RWPE2 (cell line): ENCODE measurements around the gene NHS.
A peak's percentile ranks its signal among the peaks of the same experiment; 100 is the strongest.

Experiments used
- ATAC-seq: fragments of 200-7000 bp; cut with Tn5 transposase; 3 replicates; pipeline ENCODE4 v1.9.1; 2021; ENCODE audit warnings: low read depth
- DNase-seq: peaks from one replicate; pipeline ENCODE4 v3.0.0-alpha.2; 2020; ENCODE audit warnings: low spot score
- H3K27ac ChIP-seq: fragments of 450-650 bp; 2 replicates; pipeline ENCODE4 v1.5.1; 2017; ENCODE audit warnings: mild to moderate bottlenecking; ENCODE audit not compliant: poor library complexity, severe bottlenecking
- H3K27me3 ChIP-seq: fragments of 250-450 bp; sonication (Bioruptor Pico); 2 replicates; pipeline ENCODE4 v1.5.1; 2021; ENCODE audit warnings: mild to moderate bottlenecking, moderate library complexity; ENCODE audit not compliant: insufficient read depth, poor library complexity, severe bottlenecking
- H3K36me3 ChIP-seq: fragments of 250-450 bp; sonication (Bioruptor Pico); 2 replicates; pipeline ENCODE4 v1.5.1; 2020; ENCODE audit warnings: low read depth, mild to moderate bottlenecking, moderate library complexity
- H3K4me1 ChIP-seq: fragments of 250-450 bp; sonication (Bioruptor Pico); 2 replicates; pipeline ENCODE4 v1.5.1; 2021; ENCODE audit warnings: mild to moderate bottlenecking, moderate library complexity; ENCODE audit not compliant: insufficient read depth, poor library complexity, severe bottlenecking
- H3K4me3 ChIP-seq: fragments of 250-450 bp; sonication (Bioruptor Pico); 2 replicates; pipeline ENCODE4 v1.5.1; 2021; ENCODE audit warnings: mild to moderate bottlenecking, moderate library complexity; ENCODE audit not compliant: severe bottlenecking
- H3K9me3 ChIP-seq: fragments of 250-450 bp; sonication (Bioruptor Pico); 2 replicates; pipeline ENCODE4 v1.5.1; 2021; ENCODE audit warnings: mild to moderate bottlenecking, moderate library complexity; ENCODE audit not compliant: severe bottlenecking
- TF ChIP-seq, protein P1 (sequence below): fragments of 450-650 bp; IDR thresholded peaks from one replicate; pipeline ENCODE4 v1.5.1; 2017; ENCODE audit warnings: mild to moderate bottlenecking, moderate library complexity; ENCODE audit not compliant: poor library complexity, severe bottlenecking

Gene NHS

GRCh38 chrX:17738737-17739535 is 363.9 kb downstream of the NHS start:
- peak overlapping the region; percentile 83 for H3K4me3 ChIP-seq
- no peaks in the 10 kb centered on the region for H3K36me3 ChIP-seq
- ATAC-seq (no peak), DNase-seq (no peak)
- TF ChIP-seq, protein P1, sequence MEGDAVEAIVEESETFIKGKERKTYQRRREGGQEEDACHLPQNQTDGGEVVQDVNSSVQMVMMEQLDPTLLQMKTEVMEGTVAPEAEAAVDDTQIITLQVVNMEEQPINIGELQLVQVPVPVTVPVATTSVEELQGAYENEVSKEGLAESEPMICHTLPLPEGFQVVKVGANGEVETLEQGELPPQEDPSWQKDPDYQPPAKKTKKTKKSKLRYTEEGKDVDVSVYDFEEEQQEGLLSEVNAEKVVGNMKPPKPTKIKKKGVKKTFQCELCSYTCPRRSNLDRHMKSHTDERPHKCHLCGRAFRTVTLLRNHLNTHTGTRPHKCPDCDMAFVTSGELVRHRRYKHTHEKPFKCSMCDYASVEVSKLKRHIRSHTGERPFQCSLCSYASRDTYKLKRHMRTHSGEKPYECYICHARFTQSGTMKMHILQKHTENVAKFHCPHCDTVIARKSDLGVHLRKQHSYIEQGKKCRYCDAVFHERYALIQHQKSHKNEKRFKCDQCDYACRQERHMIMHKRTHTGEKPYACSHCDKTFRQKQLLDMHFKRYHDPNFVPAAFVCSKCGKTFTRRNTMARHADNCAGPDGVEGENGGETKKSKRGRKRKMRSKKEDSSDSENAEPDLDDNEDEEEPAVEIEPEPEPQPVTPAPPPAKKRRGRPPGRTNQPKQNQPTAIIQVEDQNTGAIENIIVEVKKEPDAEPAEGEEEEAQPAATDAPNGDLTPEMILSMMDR = no peak
- no peaks in the 10 kb centered on the region for H3K9me3 ChIP-seq
- H3K27ac ChIP-seq = peak overlapping the region; percentile 76
- no peaks in the 10 kb centered on the region for H3K27me3 ChIP-seq
- H3K4me1 ChIP-seq = peaks cover 5% of the 10 kb centered on the region

- no peaks in the 10 kb centered on the region for H3K9me3 ChIP-seq
- H3K27ac ChIP-seq = no peak overlapping the region
- H3K27me3 ChIP-seq = no peaks in the 10 kb centered on the region
- TF ChIP-seq, protein P1 = no peak
- ATAC-seq (no peak), DNase-seq (no peak)
- H3K4me3 ChIP-seq = no peak overlapping the region
- no peaks in the 10 kb centered on the region for H3K36me3 ChIP-seq
- H3K4me1 ChIP-seq = peaks cover 9% of the 10 kb centered on the region
Observed at GRCh38 chrX:17740137-17741122, 365.4 kb downstream of the NHS start.

DNA sequence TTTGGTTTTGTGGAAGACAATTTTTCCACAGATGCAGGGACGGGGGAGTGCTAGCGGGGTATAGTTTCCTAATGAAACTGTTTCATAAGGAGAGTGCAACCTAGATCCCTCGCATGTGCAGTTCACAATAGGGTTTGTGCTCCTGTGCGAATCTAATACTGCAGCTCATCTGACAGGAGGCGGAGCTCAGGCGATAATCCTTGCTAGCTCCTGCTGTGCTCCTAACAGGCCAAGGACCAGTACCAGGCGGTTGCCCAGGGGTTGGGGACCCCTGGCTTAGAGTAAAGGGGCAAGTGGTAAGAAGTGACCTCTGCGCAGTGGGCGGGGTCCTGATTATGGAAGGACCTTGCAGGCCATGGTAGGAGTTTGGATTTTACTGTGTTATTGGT is 366.1 kb downstream of the NHS start:
- TF ChIP-seq, protein P1 = no peak
- H3K4me1 ChIP-seq = peaks cover 9% of the 10 kb centered on the region
- H3K9me3 ChIP-seq = no peaks in the 10 kb centered on the region
- H3K4me3 ChIP-seq = no peak overlapping the region
- no peaks in the 10 kb centered on the region for H3K27me3 ChIP-seq
- ATAC-seq (no peak), DNase-seq (no peak)
- no peak overlapping the region for H3K27ac ChIP-seq
- H3K36me3 ChIP-seq = no peaks in the 10 kb centered on the region

DNA sequence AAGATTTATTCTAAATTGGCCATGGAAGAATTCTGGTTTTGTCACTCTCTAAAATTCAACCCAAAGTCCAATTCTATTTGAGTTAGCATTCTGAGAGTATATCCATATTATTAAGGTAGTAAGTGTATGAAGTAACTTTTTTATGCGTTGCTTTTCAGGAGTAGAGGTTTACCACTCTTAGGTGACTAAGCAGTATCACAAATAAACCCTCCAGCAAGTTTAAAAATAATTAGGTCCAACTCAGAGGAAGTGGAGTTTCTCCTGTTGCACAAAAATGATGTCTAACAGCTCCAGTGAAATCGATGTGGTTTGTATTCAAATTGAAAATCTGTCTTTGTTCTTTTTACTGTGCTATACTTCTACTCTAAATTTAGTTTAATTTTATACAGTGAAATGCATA is 368.9 kb downstream of the NHS start:
- no peaks in the 10 kb centered on the region for H3K36me3 ChIP-seq
- H3K9me3 ChIP-seq = no peaks in the 10 kb centered on the region
- no peak for DNase-seq
- H3K27me3 ChIP-seq = no peaks in the 10 kb centered on the region
- H3K4me1 ChIP-seq = peaks cover 9% of the 10 kb centered on the region
- no peak overlapping the region for H3K27ac ChIP-seq
- ATAC-seq = peak; percentile 51; the same call in 1 of the 3 replicates
- TF ChIP-seq, protein P1 = no peak
- no peak overlapping the region for H3K4me3 ChIP-seq
